RWPE1 (cell line): ENCODE results near the gene GRB7.
"Not testable (repeated sequence)": the region's sequence is repeated elsewhere in the genome, so short reads cannot be mapped to it uniquely, and the experiment has no call there.

Experiments used
- CTCF ChIA-PET: fragments of 350-600 bp; sonication (Branson Sonifier 250); formaldehyde crosslinking; extraction: SDS; loops from one replicate; lab custom pipeline; 2021; lab: Yijun Ruan, JAX
- POLR2A ChIA-PET: fragments of 400-600 bp; formaldehyde crosslinking; extraction: SDS; loops from one replicate; lab custom pipeline; 2020; ENCODE audit warnings: antibody characterized with exemption; ENCODE audit not compliant: low non-redundant PET; lab: Yijun Ruan, JAX
- DNase-seq: peaks from one replicate; pipeline ENCODE4 v3.0.0; 2012; ENCODE audit warnings: low spot score
- H3K27ac ChIP-seq: fragments of 450-650 bp; 2 replicates; pipeline ENCODE4 v1.5.1; 2017
- TF ChIP-seq, protein P1 (sequence below): fragments of 450-650 bp; conservative IDR thresholded peaks from 2 replicates; pipeline ENCODE4 v1.5.1; 2017; ENCODE audit warnings: low read depth, mild to moderate bottlenecking

The GRB7 gene

DNA sequence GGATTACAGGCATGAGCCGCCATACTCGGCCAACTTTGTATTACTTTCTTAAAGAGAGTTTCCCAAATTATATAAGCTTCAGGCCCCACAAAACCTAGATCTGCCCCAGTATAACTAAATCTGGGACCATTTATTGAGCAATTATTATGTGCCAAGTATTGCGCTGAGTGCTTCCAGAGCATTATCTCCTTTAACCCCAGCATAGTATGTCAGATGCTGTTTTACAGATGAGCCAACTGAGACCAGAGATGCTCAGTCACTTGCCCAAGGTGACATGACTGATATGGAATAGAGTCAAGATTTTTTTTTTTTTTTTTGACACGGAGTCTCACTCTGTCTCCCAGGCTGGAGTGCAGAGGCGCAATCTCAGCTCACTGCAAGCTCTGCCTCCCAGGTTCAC, 39.8 kb upstream of the GRB7 start:
- DNase-seq, result no peak
- CTCF ChIA-PET, result interaction anchor here (0.6 kb wide), 1 partner anchor 701 kb away, joined by 6 read pairs; no protein-coding TSS in a partner anchor
- no peak overlapping the region for H3K27ac ChIP-seq
- POLR2A ChIA-PET, result no interaction called here
- TF ChIP-seq, protein P1, sequence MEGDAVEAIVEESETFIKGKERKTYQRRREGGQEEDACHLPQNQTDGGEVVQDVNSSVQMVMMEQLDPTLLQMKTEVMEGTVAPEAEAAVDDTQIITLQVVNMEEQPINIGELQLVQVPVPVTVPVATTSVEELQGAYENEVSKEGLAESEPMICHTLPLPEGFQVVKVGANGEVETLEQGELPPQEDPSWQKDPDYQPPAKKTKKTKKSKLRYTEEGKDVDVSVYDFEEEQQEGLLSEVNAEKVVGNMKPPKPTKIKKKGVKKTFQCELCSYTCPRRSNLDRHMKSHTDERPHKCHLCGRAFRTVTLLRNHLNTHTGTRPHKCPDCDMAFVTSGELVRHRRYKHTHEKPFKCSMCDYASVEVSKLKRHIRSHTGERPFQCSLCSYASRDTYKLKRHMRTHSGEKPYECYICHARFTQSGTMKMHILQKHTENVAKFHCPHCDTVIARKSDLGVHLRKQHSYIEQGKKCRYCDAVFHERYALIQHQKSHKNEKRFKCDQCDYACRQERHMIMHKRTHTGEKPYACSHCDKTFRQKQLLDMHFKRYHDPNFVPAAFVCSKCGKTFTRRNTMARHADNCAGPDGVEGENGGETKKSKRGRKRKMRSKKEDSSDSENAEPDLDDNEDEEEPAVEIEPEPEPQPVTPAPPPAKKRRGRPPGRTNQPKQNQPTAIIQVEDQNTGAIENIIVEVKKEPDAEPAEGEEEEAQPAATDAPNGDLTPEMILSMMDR, result no peak

DNA sequence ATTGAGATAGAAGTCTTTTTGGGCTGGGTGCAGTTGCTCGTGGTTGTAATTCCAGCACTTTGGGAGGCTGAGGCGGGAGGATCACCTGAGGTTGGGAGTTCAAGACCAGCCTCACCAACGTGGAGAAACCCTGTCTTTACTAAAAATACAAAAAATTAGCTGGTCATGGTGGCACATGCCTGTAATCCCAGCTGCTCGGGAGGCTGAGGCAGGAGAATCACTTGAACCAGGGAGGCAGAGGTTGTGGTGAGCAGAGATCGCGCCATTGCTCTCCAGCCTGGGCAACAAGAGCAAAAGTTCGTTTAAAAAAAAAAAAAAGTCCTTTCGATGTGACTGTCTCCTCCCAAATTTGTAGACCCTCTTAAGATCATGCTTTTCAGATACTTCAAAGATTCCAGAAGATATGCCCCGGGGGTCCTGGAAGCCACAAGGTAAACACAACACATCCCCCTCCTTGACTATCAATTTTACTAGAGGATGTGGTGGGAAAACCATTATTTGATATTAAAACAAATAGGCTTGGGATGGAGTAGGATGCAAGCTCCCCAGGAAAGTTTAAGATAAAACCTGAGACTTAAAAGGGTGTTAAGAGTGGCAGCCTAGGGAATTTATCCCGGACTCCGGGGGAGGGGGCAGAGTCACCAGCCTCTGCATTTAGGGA, 38.5 kb upstream of the GRB7 start:
- ChIA-PET CTCF (interaction anchor here (0.8 to 1.3 kb wide), 4 partner anchors 10 to 78 kb away, joined by 3 to 4 read pairs (median 4); partner anchors contain the start of gene MIEN1), POLR2A (interaction anchor here (0.6 to 1.3 kb wide), 7 partner anchors 11 to 828 kb away, joined by 3 to 10 read pairs (median 4); partner anchors contain the start of genes MIEN1 and PGAP3)
- H3K27ac ChIP-seq, result peak overlapping the region; percentile 75
- DNase-seq, result not testable (repeated sequence)

DNA sequence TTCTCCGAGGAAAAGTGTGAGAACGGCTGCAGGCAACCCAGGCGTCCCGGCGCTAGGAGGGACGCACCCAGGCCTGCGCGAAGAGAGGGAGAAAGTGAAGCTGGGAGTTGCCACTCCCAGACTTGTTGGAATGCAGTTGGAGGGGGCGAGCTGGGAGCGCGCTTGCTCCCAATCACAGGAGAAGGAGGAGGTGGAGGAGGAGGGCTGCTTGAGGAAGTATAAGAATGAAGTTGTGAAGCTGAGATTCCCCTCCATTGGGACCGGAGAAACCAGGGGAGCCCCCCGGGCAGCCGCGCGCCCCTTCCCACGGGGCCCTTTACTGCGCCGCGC, 38.0 kb upstream of the GRB7 start, which contains the start of gene ERBB2:
Gene ERBB2, plus strand, starts transcription at position 247 of the 330 bp plus-strand sequence. CDS start 175 bp downstream, outside the sequence.
- peak; percentile 87 for DNase-seq
- TF ChIP-seq, protein P1, result no peak
- POLR2A ChIA-PET, result interaction anchor here (0.6 to 1.3 kb wide), 6 partner anchors 11 to 205 kb away, joined by 3 to 10 read pairs (median 4); partner anchors contain the start of genes MIEN1 and PGAP3
- CTCF ChIA-PET, result interaction anchor here (0.8 to 1.6 kb wide), 5 partner anchors 11 to 78 kb away, joined by 3 to 4 read pairs (median 3); partner anchors contain the start of gene MIEN1
- peak within 1 kb of the TSS; percentile 75 for H3K27ac ChIP-seq

DNA sequence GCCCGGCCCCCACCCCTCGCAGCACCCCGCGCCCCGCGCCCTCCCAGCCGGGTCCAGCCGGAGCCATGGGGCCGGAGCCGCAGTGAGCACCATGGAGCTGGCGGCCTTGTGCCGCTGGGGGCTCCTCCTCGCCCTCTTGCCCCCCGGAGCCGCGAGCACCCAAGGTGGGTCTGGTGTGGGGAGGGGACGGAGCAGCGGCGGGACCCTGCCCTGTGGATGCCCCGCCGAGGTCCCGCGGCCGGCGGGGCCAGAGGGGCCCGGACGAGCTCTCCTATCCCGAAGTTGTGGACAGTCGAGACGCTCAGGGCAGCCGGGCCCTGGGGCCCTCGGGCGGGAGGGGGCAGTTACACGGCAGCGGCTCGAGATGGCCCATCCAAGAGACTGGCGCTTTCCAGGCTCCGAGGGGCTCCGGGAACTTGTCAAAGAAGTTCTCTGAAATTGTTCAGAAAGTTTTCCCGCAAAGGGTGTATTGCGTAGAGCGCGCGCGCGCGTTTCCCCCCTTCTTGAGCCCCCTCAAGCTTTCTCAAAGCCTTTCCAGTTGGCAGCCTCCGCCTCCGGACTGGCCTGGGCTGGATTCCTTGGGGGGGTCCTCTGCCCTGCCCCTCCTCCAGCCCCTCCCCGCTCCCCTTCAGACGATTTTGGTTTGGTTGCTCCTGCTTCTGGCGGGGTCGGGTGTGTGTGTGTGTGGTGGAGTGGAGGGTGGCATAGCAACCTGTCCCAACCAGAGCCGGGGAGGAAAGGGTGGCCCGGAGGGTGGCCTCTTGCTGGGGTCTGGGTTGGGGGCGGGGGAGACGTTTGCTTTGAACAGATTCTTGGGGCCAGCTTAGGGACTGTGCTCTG, 37.4 kb upstream of the GRB7 start:
- POLR2A ChIA-PET, result interaction anchor here (0.6 to 1.3 kb wide), 4 partner anchors 12 to 205 kb away, joined by 3 to 10 read pairs (median 4); partner anchors contain the start of gene PGAP3
- peak overlapping the region; percentile 75 for H3K27ac ChIP-seq
- DNase-seq, result peak; percentile 41
- CTCF ChIA-PET, result interaction anchor here (0.8 to 1.6 kb wide), 5 partner anchors 29 to 79 kb away, joined by 3 to 4 read pairs (median 3); partner anchors contain the start of genes MIEN1 and PNMT
- TF ChIP-seq, protein P1, result no peak

DNA sequence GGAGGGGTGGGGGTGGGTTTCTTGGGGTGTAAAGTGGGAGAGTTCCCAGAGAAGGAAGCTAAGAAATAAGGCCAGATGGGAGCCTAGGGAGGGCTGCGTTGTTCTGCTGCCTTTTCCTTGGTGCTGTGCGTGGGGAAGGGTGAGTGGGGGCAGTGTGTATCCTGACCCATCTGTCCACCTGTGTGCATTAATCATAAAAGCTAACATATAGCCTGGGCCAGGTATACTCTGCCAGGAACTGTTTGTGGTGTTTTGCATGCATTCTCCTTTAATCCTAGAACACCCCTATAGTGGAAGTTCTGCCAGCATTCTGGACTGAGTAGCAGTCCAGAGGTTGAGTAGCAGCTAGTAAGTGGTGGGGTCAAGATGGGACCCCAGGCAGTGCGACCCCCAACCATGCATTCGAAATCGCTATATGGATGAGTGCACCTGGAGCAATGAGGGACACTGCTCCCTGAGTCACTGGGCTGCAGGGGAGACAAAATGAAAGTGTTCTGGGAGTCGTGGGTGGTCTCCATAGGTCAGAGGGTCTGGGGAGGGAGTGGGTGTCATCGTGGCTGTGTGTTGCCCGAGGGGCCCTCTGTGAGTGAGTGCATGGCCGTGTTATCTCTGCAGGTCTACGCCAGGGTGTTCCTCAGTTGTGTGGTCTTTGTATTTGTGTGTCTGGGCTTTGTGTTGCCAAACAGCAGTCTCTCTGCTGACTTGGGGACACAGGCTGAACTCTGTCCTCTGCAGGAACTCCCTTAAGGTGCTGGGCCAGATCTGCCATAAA, 36.5 kb upstream of the GRB7 start:
- ChIA-PET CTCF (interaction anchor here (0.8 to 1.6 kb wide), 3 partner anchors 28 to 47 kb away, joined by 3 read pairs; partner anchors contain the start of gene PNMT), POLR2A (interaction anchor here (0.9 kb wide), 1 partner anchor 29 kb away, joined by 3 read pairs; the partner anchor contains the start of gene MIEN1)
- DNase-seq, result peak; percentile 26
- TF ChIP-seq, protein P1, result no peak
- peak overlapping the region; percentile 75 for H3K27ac ChIP-seq

DNA sequence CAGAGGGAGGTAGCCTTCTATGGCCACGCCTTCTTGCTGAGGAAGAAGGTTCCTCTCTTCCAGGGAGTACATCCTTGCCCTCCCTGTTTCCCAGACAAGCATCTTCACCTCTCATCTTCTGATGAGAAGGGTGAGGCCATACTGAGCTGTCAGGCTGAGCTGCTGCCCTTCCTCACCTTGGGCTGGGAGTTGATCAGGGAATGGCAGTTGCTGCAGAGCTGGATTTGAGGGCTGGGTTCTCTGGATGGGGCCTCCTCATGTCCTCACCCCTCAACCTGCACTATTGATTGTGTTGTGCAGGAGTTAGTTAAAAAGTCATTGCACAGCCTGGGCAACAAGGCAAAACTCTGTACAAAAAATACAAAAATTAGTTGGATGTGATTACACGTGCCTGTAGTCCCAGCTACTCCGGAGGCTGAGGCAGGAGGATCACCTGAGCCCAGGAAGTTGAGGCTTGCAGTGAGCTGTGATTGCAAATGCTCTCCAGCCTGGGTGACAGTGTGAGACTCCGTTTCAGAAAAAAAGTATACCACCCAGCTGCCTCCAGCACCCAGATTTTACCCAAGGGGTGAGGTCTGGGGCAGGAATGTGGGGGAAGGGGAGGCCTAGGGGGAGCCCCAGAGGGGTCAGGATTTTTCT, 35.8 kb upstream of the GRB7 start:
- DNase-seq, result no peak
- TF ChIP-seq, protein P1, result no peak
- H3K27ac ChIP-seq, result peak overlapping the region; percentile 75
- CTCF ChIA-PET, result interaction anchor here (0.6 to 1.0 kb wide), 3 partner anchors 48 to 122 kb away, joined by 3 read pairs; no protein-coding TSS in a partner anchor
- POLR2A ChIA-PET, result interaction anchor here (0.6 to 0.9 kb wide), 2 partner anchors 28 to 412 kb away, joined by 3 to 4 read pairs; partner anchors contain the start of gene MIEN1
